ENCODE measurements around the gene EXOC2.

Gene EXOC2

GRCh38 chr6:452301-453067 is 240.5 kb downstream of the EXOC2 start:
- TF ChIP-seq TAF1 (IDR thresholded peaks at IDR 0.05; ENCODE audit: borderline replicate concordance, insufficient read depth, low read length), result no peak
- no peak for TF ChIP-seq FOXP2 (optimal IDR thresholded peaks at IDR 0.05; ENCODE audit: borderline replicate concordance, extremely low read depth, extremely low read length, insufficient read depth)
- TF ChIP-seq SIN3A (IDR thresholded peaks at IDR 0.05; ENCODE audit: borderline replicate concordance, insufficient read depth, low read length), result no peak
- TF ChIP-seq, protein P1, sequence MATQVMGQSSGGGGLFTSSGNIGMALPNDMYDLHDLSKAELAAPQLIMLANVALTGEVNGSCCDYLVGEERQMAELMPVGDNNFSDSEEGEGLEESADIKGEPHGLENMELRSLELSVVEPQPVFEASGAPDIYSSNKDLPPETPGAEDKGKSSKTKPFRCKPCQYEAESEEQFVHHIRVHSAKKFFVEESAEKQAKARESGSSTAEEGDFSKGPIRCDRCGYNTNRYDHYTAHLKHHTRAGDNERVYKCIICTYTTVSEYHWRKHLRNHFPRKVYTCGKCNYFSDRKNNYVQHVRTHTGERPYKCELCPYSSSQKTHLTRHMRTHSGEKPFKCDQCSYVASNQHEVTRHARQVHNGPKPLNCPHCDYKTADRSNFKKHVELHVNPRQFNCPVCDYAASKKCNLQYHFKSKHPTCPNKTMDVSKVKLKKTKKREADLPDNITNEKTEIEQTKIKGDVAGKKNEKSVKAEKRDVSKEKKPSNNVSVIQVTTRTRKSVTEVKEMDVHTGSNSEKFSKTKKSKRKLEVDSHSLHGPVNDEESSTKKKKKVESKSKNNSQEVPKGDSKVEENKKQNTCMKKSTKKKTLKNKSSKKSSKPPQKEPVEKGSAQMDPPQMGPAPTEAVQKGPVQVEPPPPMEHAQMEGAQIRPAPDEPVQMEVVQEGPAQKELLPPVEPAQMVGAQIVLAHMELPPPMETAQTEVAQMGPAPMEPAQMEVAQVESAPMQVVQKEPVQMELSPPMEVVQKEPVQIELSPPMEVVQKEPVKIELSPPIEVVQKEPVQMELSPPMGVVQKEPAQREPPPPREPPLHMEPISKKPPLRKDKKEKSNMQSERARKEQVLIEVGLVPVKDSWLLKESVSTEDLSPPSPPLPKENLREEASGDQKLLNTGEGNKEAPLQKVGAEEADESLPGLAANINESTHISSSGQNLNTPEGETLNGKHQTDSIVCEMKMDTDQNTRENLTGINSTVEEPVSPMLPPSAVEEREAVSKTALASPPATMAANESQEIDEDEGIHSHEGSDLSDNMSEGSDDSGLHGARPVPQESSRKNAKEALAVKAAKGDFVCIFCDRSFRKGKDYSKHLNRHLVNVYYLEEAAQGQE (IDR thresholded peaks at IDR 0.05; ENCODE audit: insufficient read depth in 1 of 2, low read depth in 2 of 2, low read length in 2 of 2), result no peak
- no peak for TF ChIP-seq POLR2AphosphoS5 (IDR thresholded peaks at IDR 0.05; ENCODE audit: low read depth, low read length)

DNA sequence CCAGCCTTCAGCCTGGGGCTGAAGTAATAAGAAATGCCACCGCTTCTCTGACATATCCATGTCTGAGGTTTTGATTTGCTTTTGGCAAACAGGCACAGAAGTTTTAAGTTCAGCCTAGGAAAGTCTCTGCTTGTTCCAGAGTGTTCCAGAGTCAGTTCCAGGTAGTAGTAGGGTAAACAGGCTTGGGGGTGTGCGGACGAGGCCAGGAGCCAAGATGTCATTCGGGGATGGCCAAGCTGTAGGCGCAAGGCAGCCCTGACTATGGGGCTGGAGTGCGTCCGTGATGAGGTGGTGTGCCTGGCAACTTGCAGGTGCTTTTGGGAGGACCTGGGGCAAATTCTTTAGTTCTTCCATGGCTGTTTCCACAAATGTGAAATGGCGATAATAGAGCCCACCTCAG is 241.1 kb downstream of the EXOC2 start:
- TF ChIP-seq, protein P1 (IDR thresholded peaks at IDR 0.05; ENCODE audit: insufficient read depth in 1 of 2, low read depth in 2 of 2, low read length in 2 of 2), result no peak
- no peak for TF ChIP-seq TAF1 (IDR thresholded peaks at IDR 0.05; ENCODE audit: borderline replicate concordance, insufficient read depth, low read length)

DNA sequence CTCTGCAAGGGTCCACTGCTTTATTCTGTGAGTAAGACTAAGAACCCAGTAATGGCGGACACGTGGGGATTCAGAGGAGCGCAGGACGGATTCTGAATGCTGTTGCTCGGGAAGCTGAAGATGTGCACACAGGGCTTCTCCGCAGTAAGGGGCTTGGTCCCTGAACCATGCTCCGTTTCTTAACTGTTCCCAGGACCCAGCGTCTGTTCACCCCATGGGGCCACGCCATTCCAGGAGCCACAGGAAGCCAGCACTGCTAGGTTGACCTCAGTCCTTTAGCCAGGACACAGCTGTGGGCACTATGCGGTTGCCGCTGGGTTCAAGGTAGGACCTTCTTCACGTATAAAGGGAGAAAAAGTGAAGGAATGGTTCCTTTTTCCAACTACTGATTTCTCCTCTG is 241.6 kb downstream of the EXOC2 start:
- no peak for TF ChIP-seq TAF1 (IDR thresholded peaks at IDR 0.05; ENCODE audit: borderline replicate concordance, insufficient read depth, low read length)
- TF ChIP-seq SIN3A (IDR thresholded peaks at IDR 0.05; ENCODE audit: borderline replicate concordance, insufficient read depth, low read length), result no peak
- TF ChIP-seq, protein P1 (IDR thresholded peaks at IDR 0.05; ENCODE audit: insufficient read depth in 1 of 2, low read depth in 2 of 2, low read length in 2 of 2), result no peak
- no peak for TF ChIP-seq POLR2AphosphoS5 (IDR thresholded peaks at IDR 0.05; ENCODE audit: low read depth, low read length)
- no peak for TF ChIP-seq FOXP2 (optimal IDR thresholded peaks at IDR 0.05; ENCODE audit: borderline replicate concordance, extremely low read depth, extremely low read length, insufficient read depth)

GRCh38 chr6:449486-450419 is 243.2 kb downstream of the EXOC2 start:
- TF ChIP-seq SIN3A (IDR thresholded peaks at IDR 0.05; ENCODE audit: borderline replicate concordance, insufficient read depth, low read length), result no peak
- no peak for TF ChIP-seq TAF1 (IDR thresholded peaks at IDR 0.05; ENCODE audit: borderline replicate concordance, insufficient read depth, low read length)
- no peak for TF ChIP-seq POLR2AphosphoS5 (IDR thresholded peaks at IDR 0.05; ENCODE audit: low read depth, low read length)
- TF ChIP-seq, protein P1 (IDR thresholded peaks at IDR 0.05; ENCODE audit: insufficient read depth in 1 of 2, low read depth in 2 of 2, low read length in 2 of 2), result no peak
- TF ChIP-seq FOXP2 (optimal IDR thresholded peaks at IDR 0.05; ENCODE audit: borderline replicate concordance, extremely low read depth, extremely low read length, insufficient read depth), result no peak
